Loucy (cell line): ENCODE measurements around the gene RPL37.

Experiments
- H2AFZ ChIP-seq: fragments of 200-600 bp; sonication (generic); 2 replicates; pipeline ENCODE4 v1.6.0; 2016; ENCODE audit warnings: antibody characterized with exemption, mild to moderate bottlenecking, low read length, moderate library complexity
- H3F3A ChIP-seq: fragments of 200-600 bp; 2 replicates; pipeline ENCODE4 v1.6.0; 2016; ENCODE audit warnings: antibody characterized with exemption, low read depth, mild to moderate bottlenecking
- H3K27me3 ChIP-seq: fragments of 200-600 bp; sonication (generic); 2 replicates; pipeline ENCODE4 v1.6.1; 2014; ENCODE audit warnings: low read length, mild to moderate bottlenecking; ENCODE audit not compliant: insufficient read depth, poor library complexity, severe bottlenecking
- H3K36me3 ChIP-seq: fragments of 200-600 bp; sonication (generic); 2 replicates; pipeline ENCODE4 v1.6.1; 2016; ENCODE audit warnings: low read length; ENCODE audit not compliant: insufficient read depth
- H3K4me1 ChIP-seq: fragments of 200-600 bp; sonication (generic); 2 replicates; pipeline ENCODE4 v1.5.1; 2014; ENCODE audit warnings: low read length, mild to moderate bottlenecking; ENCODE audit not compliant: insufficient read depth, poor library complexity, severe bottlenecking
- H3K4me2 ChIP-seq: fragments of 200-600 bp; sonication (generic); 2 replicates; pipeline ENCODE4 v1.6.0; 2014; ENCODE audit warnings: antibody characterized with exemption, low read length, low read depth, mild to moderate bottlenecking; ENCODE audit not compliant: poor library complexity, severe bottlenecking
- H3K4me3 ChIP-seq: fragments of 200-600 bp; sonication (generic); 2 replicates; pipeline ENCODE4 v1.5.1; 2014; ENCODE audit warnings: low read length, mild to moderate bottlenecking, mixed read lengths; ENCODE audit not compliant: poor library complexity, severe bottlenecking
- H3K79me2 ChIP-seq: fragments of 200-600 bp; sonication (generic); 2 replicates; pipeline ENCODE4 v1.6.1; 2014; ENCODE audit warnings: low read length; ENCODE audit not compliant: insufficient read depth
- H3K9ac ChIP-seq: fragments of 200-600 bp; sonication (generic); 2 replicates; pipeline ENCODE4 v1.6.0; 2014; ENCODE audit warnings: mild to moderate bottlenecking, low read depth, low read length, moderate library complexity; ENCODE audit not compliant: poor library complexity, severe bottlenecking
- H3K9me2 ChIP-seq: fragments of 200-600 bp; sonication (generic); replicated peaks from 2 replicates; pipeline ENCODE4 v1.6.1; 2016; ENCODE audit warnings: low read depth, low read length, mixed read lengths
- H3K9me3 ChIP-seq: fragments of 200-600 bp; sonication (generic); 2 replicates; pipeline ENCODE4 v1.6.1; 2014; ENCODE audit warnings: mild to moderate bottlenecking, antibody characterized with exemption, low read length, low read depth; ENCODE audit not compliant: insufficient read depth
- H4K20me1 ChIP-seq: fragments of 200-600 bp; sonication (generic); 2 replicates; pipeline ENCODE4 v1.6.0; 2014; ENCODE audit warnings: antibody characterized with exemption, low read length, mild to moderate bottlenecking; ENCODE audit not compliant: insufficient read depth, poor library complexity, severe bottlenecking
- CTCF ChIP-seq: fragments of 200-600 bp; sonication (generic); conservative IDR thresholded peaks from 2 replicates; pipeline ENCODE4 v1.5.1; 2014; ENCODE audit warnings: mild to moderate bottlenecking, antibody characterized with exemption, low read length
- EZH2phosphoT487 ChIP-seq: fragments of 200-600 bp; IDR thresholded peaks from 2 replicates; pipeline ENCODE4 v1.6.1; 2018; ENCODE audit warnings: antibody characterized with exemption, mild to moderate bottlenecking, moderate library complexity, borderline replicate concordance

The RPL37 gene

DNA sequence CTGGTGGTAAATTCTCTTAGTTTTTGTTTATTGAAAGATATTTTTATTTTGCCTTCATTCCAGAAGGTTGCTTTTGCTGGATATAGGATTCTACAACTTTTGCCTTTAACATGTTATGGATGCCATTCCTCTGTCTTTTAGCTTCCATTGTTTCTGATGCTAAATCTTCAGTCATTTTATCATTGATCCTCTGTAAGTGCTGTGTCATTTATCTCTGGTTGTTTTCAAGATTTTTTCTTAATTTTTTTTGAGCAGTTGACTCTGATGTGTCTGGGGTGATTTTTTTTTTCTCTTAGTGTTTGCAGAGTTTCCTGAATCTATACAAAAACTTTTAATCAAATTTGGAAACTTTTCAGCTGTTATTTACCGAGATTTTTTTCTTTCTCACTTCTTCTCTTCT is 12.5 kb upstream of the RPL37 start:
- Histone ChIP-seq H3K9me3 (no peaks in the 10 kb centered on the region), H3F3A (no peaks in the 10 kb centered on the region), H3K27me3 (no peaks in the 10 kb centered on the region), H3K36me3 (no peaks in the 10 kb centered on the region), H3K9me2 (no peaks in the 10 kb centered on the region), H4K20me1 (no peaks in the 10 kb centered on the region), H2AFZ (no peak overlapping the region), H3K79me2 (no peaks in the 10 kb centered on the region), H3K4me1 (no peaks in the 10 kb centered on the region), H3K4me2 (no peak overlapping the region), H3K4me3 (no peak overlapping the region), H3K9ac (no peak overlapping the region)
- no peak for TF ChIP-seq CTCF
- TF ChIP-seq EZH2phosphoT487 = no peak

GRCh38 chr5:40846371-40846770 is 11.3 kb upstream of the RPL37 start:
- no peaks in the 10 kb centered on the region; the same call in 1 of the 2 replicates for H3F3A ChIP-seq
- H3K79me2 ChIP-seq = no peaks in the 10 kb centered on the region
- TF ChIP-seq EZH2phosphoT487 (no peak), CTCF (no peak)
- H2AFZ ChIP-seq = no peak overlapping the region
- no peaks in the 10 kb centered on the region for H3K36me3 ChIP-seq
- no peaks in the 10 kb centered on the region for H3K9me3 ChIP-seq
- no peaks in the 10 kb centered on the region for H3K9me2 ChIP-seq
- H4K20me1 ChIP-seq = no peaks in the 10 kb centered on the region
- no peak overlapping the region for H3K4me3 ChIP-seq
- no peak overlapping the region for H3K4me2 ChIP-seq
- H3K9ac ChIP-seq = no peak overlapping the region
- peaks cover 9% of the 10 kb centered on the region for H3K4me1 ChIP-seq
- peaks cover 8% of the 10 kb centered on the region for H3K27me3 ChIP-seq

GRCh38 chr5:40844565-40844964 is 9.5 kb upstream of the RPL37 start:
- H3F3A ChIP-seq = no peaks in the 10 kb centered on the region; the same call in 1 of the 2 replicates
- H3K4me2 ChIP-seq = no peak overlapping the region
- no peaks in the 10 kb centered on the region for H3K79me2 ChIP-seq
- no peaks in the 10 kb centered on the region for H3K36me3 ChIP-seq
- peaks cover 8% of the 10 kb centered on the region for H3K27me3 ChIP-seq
- H3K4me3 ChIP-seq = no peak overlapping the region
- H3K9me2 ChIP-seq = no peaks in the 10 kb centered on the region
- peaks cover 14% of the 10 kb centered on the region for H3K4me1 ChIP-seq
- H3K9ac ChIP-seq = no peak overlapping the region
- H3K9me3 ChIP-seq = no peaks in the 10 kb centered on the region
- H2AFZ ChIP-seq = no peak overlapping the region
- H4K20me1 ChIP-seq = no peaks in the 10 kb centered on the region
- TF ChIP-seq CTCF (no peak), EZH2phosphoT487 (no peak)
